PFSK-1 (cell line): ENCODE results near the gene GSN.

ENCODE experiments used
- FOXP2 ChIP-seq: optimal IDR thresholded peaks from 2 replicates; pipeline ENCODE3; 2011; ENCODE audit warnings: borderline replicate concordance, control low read depth, inconsistent platforms; ENCODE audit not compliant: insufficient read depth; ENCODE audit errors: extremely low read length, extremely low read depth
- POLR2AphosphoS5 ChIP-seq: IDR thresholded peaks from 2 replicates; pipeline ENCODE4 v1.6.1; 2012; ENCODE audit warnings: low read depth, mild to moderate bottlenecking, control low read depth, low read length, moderate library complexity
- REST ChIP-seq, 2 experiments: IDR thresholded peaks; 2 replicates each; pipeline versions ENCODE4 v1.6.1 to v1.8.0; 2011 to 2012; ENCODE audit warnings: low read depth in 2 of 2, low read length in 2 of 2, control low read depth in 1 of 2, inconsistent platforms in 1 of 2, mild to moderate bottlenecking in 1 of 2, moderate library complexity in 1 of 2; ENCODE audit not compliant: insufficient read depth in 1 of 2
- SIN3A ChIP-seq: IDR thresholded peaks from 2 replicates; pipeline ENCODE4 v1.6.1; 2012; ENCODE audit warnings: mild to moderate bottlenecking, low read length, moderate library complexity, borderline replicate concordance; ENCODE audit not compliant: insufficient read depth
- TAF1 ChIP-seq: IDR thresholded peaks from 2 replicates; pipeline ENCODE4 v1.6.1; 2012; ENCODE audit warnings: low read length, control low read depth, borderline replicate concordance; ENCODE audit not compliant: insufficient read depth

GSN gene

GRCh38 chr9:121273064-121273775 lies 5.3 kb downstream of the GSN start:
- TF ChIP-seq SIN3A (no peak), TAF1 (no peak), POLR2AphosphoS5 (no peak), REST (IDR thresholded peaks at IDR 0.05; ENCODE audit: insufficient read depth in 1 of 2, low read depth in 2 of 2, low read length in 2 of 2) (no peak), FOXP2 (no peak)

GRCh38 chr9:121274851-121275250 lies 6.9 kb downstream of the GSN start:
- no peak for TF ChIP-seq POLR2AphosphoS5
- TF ChIP-seq FOXP2: no peak
- no peak for TF ChIP-seq SIN3A
- TF ChIP-seq REST (IDR thresholded peaks at IDR 0.05; ENCODE audit: insufficient read depth in 1 of 2, low read depth in 2 of 2, low read length in 2 of 2): no peak
- no peak for TF ChIP-seq TAF1

GRCh38 chr9:121275781-121276658 lies 8.1 kb downstream of the GSN start:
- TF ChIP-seq POLR2AphosphoS5 (no peak), FOXP2 (no peak), REST (IDR thresholded peaks at IDR 0.05; ENCODE audit: insufficient read depth in 1 of 2, low read depth in 2 of 2, low read length in 2 of 2) (no peak), SIN3A (no peak), TAF1 (no peak)

GRCh38 chr9:121277026-121277425 lies 9.1 kb downstream of the GSN start:
- TF ChIP-seq POLR2AphosphoS5: no peak
- TF ChIP-seq REST (IDR thresholded peaks at IDR 0.05; ENCODE audit: insufficient read depth in 1 of 2, low read depth in 2 of 2, low read length in 2 of 2): no peak
- TF ChIP-seq SIN3A: no peak
- no peak for TF ChIP-seq TAF1
- TF ChIP-seq FOXP2: no peak
